Upper lobe of right lung (tissue), 1 donor: Measurements from ENCODE around the gene SEMA7A. TPM values are rescaled to one million over a fixed set of nuclear protein-coding genes. Genes with fewer than 3 reads are reported as not detected.
A peak's percentile ranks its signal among the peaks of the same experiment; 100 is the strongest.

ENCODE experiments used
- ATAC-seq: fragments of 200-7000 bp; cut with Tn5 transposase; one replicate; pipeline ENCODE4 v1.9.1; 2020; ENCODE audit warnings: mild to moderate bottlenecking, moderate library complexity
- DNase-seq: peaks from one replicate; pipeline ENCODE4 v3.0.0-alpha.2; 2020
- H3K27ac ChIP-seq: fragments of 200-600 bp; one replicate; pipeline ENCODE4 v1.8.0; 2022
- H3K27me3 ChIP-seq: fragments of 200-600 bp; one replicate; pipeline ENCODE4 v1.8.0; 2022; ENCODE audit warnings: mild to moderate bottlenecking
- H3K36me3 ChIP-seq: fragments of 200-600 bp; one replicate; pipeline ENCODE4 v1.8.0; 2022
- H3K4me1 ChIP-seq: fragments of 200-600 bp; one replicate; pipeline ENCODE4 v1.8.0; 2022
- H3K4me3 ChIP-seq: fragments of 200-600 bp; one replicate; pipeline ENCODE4 v1.8.0; 2022; ENCODE audit warnings: mild to moderate bottlenecking
- H3K9me3 ChIP-seq: fragments of 200-600 bp; one replicate; pipeline ENCODE4 v1.8.0; 2022
- intact Hi-C: fragments of 100-400 bp; cut with DNase I; formaldehyde crosslinking; loops from one replicate; pipeline ENCODE4 v1.11.0; 2022
- total RNA-seq: library from RNA; stranded (reverse); fragmentation: NEBNext Ultra II Directional; extraction: Animal tissue kit (Norgen Biotek cat#: 25700); gene quantifications from one replicate; pipeline ENCODE4 v1.2.1, GENCODE V29; 2021
- TF ChIP-seq, protein P1 (sequence below): fragments of 200-600 bp; IDR thresholded peaks from one replicate; pipeline ENCODE4 v1.8.0; 2022; ENCODE audit warnings: antibody characterized with exemption
- donor health status: DM: no; HTN: yes; CAD: no; lungs with severe emphysema.

Gene SEMA7A
- total RNA-seq, 1 donor from 2014 or later: 5.4 TPM

DNA sequence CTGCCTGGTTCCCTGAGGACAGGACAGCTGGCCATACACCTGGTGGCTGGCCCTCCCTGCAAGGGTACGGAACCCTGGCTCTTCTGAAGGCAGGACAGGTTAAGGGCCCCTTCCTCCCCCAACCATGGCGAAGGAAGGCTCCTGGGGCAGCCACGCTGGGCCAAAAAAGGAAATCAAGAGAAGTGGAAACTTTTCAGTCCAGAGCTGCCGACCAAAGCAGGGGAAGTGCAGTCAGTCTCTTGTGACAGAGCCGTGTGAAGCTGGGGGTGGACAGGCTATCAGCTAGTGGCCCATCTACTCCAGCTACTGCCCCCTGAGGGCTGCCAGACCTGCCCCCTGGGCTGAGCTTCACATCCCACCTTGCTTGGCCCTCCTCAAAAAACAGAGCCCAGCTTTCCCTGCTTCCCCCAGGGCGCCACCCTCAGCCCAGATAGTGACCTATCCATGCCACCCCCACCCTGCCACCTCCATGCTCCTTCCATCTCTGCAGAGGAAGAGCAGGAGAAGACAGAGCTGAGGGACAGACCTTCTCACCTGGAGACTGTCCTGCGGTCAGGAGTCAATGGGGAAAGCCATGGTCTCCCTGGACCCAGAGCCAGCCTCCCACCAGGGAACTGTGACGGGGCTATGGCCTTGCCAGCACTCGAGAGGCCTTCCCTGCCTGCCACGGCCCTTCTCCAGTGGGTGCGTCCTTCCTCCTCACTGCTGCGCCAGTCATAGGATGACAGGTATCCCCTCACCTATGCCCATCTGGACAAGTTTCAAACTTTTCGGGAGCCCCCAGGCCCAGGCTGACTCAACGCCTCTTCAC is 4.6 kb downstream of the SEMA7A start:
- DNase-seq: no peak
- Histone ChIP-seq H3K4me1 (peaks cover 14% of the 10 kb centered on the region), H3K9me3 (no peaks in the 10 kb centered on the region), H3K27me3 (peaks cover 3% of the 10 kb centered on the region), H3K27ac (no peak overlapping the region), H3K4me3 (no peak overlapping the region), H3K36me3 (no peaks in the 10 kb centered on the region)
- intact Hi-C loops: no loop called here
- TF ChIP-seq, protein P1, sequence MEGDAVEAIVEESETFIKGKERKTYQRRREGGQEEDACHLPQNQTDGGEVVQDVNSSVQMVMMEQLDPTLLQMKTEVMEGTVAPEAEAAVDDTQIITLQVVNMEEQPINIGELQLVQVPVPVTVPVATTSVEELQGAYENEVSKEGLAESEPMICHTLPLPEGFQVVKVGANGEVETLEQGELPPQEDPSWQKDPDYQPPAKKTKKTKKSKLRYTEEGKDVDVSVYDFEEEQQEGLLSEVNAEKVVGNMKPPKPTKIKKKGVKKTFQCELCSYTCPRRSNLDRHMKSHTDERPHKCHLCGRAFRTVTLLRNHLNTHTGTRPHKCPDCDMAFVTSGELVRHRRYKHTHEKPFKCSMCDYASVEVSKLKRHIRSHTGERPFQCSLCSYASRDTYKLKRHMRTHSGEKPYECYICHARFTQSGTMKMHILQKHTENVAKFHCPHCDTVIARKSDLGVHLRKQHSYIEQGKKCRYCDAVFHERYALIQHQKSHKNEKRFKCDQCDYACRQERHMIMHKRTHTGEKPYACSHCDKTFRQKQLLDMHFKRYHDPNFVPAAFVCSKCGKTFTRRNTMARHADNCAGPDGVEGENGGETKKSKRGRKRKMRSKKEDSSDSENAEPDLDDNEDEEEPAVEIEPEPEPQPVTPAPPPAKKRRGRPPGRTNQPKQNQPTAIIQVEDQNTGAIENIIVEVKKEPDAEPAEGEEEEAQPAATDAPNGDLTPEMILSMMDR: no peak
- ATAC-seq: peak; percentile 23

DNA sequence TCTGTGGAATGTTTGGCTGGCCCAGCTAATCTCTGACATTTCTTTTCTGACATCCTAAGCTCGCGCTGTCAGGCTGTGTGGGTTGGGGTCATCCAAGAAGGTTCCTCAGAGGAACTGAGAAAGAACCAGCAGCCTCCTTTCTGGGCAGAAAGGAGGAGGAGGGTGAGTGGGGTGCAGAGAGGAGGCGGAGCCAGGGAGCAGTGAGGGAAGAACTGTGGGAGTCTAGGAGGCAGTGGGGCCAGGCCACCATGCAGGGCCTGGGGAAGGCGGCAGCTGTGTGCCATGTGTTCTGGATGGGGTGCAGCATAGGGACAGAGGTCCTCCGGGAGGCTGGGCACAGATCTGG is 5.3 kb downstream of the SEMA7A start:
- peak; percentile 44 for ATAC-seq
- DNase-seq: no peak
- intact Hi-C loops: no loop called here
- no peaks in the 10 kb centered on the region for H3K36me3 ChIP-seq
- H3K4me3 ChIP-seq: no peak overlapping the region
- peaks cover 11% of the 10 kb centered on the region for H3K4me1 ChIP-seq
- H3K9me3 ChIP-seq: no peaks in the 10 kb centered on the region
- TF ChIP-seq, protein P1: no peak
- no peak overlapping the region for H3K27ac ChIP-seq
- peaks cover 3% of the 10 kb centered on the region for H3K27me3 ChIP-seq

DNA sequence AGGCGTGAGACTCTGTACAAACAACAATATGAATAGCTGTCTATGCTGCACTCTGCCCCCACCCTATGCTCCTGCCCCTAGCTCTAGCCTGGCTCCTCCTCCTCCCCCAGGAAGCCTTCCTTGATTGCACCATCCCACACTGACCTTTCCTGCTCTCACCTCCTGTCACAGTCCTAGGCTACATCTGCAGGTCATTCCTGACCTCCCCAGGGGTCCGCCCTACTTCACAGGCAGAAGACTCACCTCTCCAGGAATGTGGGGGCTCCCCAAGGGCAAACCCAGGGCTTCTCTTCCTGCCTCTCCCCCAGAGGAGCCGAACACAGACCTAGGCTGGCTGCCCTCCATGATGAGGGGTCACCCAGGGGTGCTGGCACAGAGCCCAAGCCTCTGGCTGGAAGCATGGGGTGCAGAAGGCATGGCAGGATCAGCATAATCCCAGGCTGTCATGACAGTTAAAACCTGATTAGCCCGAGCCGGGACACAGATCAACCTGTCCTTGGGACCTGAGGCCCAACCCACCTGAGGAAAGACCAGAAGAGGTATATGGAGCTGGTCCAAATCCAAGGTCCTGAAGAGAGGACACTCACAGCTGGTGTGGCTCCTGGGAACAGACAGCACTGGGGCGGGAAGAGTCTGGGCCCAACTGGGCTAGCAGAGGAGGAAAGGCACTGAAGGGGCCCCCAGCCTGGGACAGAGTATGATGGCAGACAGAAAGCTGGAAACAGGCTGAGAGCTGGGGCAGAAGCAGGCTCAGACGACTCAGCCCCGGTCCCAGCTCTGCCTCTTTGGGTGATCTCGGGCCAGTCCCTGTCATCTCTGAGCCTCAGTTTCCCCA is 5.9 kb downstream of the SEMA7A start:
- no peak for ATAC-seq
- intact Hi-C loops: no loop called here
- Histone ChIP-seq H3K4me1 (peaks cover 12% of the 10 kb centered on the region), H3K27ac (no peak overlapping the region), H3K27me3 (peaks cover 3% of the 10 kb centered on the region), H3K4me3 (no peak overlapping the region), H3K9me3 (no peaks in the 10 kb centered on the region), H3K36me3 (no peaks in the 10 kb centered on the region)
- DNase-seq: no peak
- TF ChIP-seq, protein P1: no peak

DNA sequence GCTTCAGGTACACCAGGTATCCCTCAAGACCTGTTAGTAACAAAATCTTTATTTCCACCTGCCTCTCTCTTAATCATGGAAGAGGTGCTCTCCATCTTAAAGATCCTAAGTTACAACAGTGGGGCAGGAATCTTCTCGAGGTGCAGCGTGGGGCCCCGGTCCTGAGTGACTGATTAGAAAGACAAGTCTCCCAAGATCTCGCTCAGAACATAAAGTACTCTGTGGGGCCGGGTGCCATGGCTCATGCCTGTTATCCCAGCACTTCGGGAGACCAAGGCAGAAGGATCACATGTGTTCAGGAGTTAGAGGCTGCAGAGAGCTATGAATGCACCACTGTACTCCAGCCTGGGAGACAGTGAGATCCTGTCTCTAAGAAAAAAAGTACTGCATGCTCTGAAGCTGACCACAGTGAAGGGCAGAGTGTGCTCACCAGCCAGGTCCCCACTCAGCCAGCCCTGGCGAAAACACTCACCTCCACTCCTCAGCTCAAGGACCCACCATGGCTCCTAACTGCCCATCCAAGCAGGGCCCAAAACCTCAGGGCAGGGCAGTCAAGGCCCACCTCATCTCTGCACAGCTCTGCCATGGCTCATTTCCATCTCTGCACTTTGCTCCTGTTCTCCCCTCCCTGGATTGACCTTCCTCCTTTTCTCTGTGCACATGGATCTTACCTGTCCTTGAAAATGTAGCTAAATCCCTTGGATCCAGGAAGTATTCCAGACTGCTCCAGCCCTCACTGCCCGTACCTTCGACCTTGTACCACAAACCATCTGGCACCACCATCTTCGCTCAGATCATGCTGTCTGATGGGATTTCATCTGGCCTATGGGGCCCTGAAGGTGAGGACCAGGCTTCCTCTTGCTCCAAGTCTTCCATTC is 7.1 kb downstream of the SEMA7A start:
- Histone ChIP-seq H3K36me3 (no peaks in the 10 kb centered on the region), H3K27me3 (peaks cover 3% of the 10 kb centered on the region), H3K4me3 (no peak overlapping the region), H3K4me1 (peaks cover 17% of the 10 kb centered on the region), H3K27ac (no peak overlapping the region), H3K9me3 (no peaks in the 10 kb centered on the region)
- ATAC-seq (no peak), DNase-seq (no peak)
- intact Hi-C loops: no loop called here
- TF ChIP-seq, protein P1: no peak

DNA sequence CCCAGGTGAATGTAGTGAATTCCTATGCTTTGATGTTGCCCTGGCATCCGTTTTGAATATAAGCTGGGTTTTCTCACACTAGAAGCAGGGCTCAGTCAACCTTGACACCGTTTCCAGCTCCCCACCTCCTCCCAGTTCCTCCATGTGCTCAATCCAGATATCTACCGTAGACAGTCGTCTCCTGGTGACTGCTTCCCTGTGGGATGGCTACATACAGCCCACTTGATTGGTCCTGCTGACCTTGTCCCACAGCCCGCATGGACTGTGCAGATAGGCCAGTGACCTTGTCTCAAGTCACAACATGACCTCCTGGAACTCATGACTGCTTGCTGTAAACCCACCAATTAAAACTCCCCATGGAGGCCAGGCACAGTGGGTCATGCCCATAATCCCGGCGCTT is 8.1 kb downstream of the SEMA7A start:
- intact Hi-C loops: no loop called here
- Histone ChIP-seq H3K27ac (no peak overlapping the region), H3K36me3 (no peaks in the 10 kb centered on the region), H3K4me1 (peaks cover 17% of the 10 kb centered on the region), H3K27me3 (peaks cover 3% of the 10 kb centered on the region), H3K9me3 (no peaks in the 10 kb centered on the region), H3K4me3 (no peak overlapping the region)
- TF ChIP-seq, protein P1: no peak
- ATAC-seq (no peak), DNase-seq (no peak)
